A549 treated with Mapracorat at 1 μM for 4 hours (cell line): ENCODE results near the gene GKN1. TPM values are rescaled to one million over a fixed set of nuclear protein-coding genes. Genes with fewer than 3 reads are reported as not detected.

ENCODE experiments used
- total RNA-seq: library from RNA; stranded (reverse); fragments of 200-300 nt; extraction: Qiagen RNA extraction; gene quantifications from 5 replicates; pipeline ENCODE4 v1.2.3, GENCODE V29; 2022

The GKN1 gene
- 0.30 to 1.00 TPM (median 0.56 TPM) in 5 replicates for total RNA-seq

GRCh38 chr2:68974251-68974650 lies at the start of gene GKN1:
GKN1 (plus strand) TSS chr2:68974636; CDS start chr2:68974678, 42 bp downstream.

GRCh38 chr2:68952887-68953521 lies 21.4 kb upstream of the GKN1 start, which contains the start of gene GKN2:
GKN2 (minus strand) TSS chr2:68952893; CDS start chr2:68952861, 32 bp downstream.

GRCh38 chr2:69013142-69013839 lies 38.9 kb downstream of the GKN1 start, which contains the start of gene ANTXR1:
ANTXR1 (plus strand) TSS chr2:69013179; CDS start chr2:69013500, 321 bp downstream.

Other genes starting within 250 kb of the GKN1 start
- gene ARHGAP25, start 239.8 kb upstream of the GKN1 start, total RNA-seq = 0.08 to 0.34 TPM (median 0.20 TPM) in 5 replicates
- gene BMP10, start 103.2 kb upstream of the GKN1 start, total RNA-seq = not detected in 5 replicates
- gene GKN2, start 21.7 kb upstream of the GKN1 start, total RNA-seq = 2.2 to 4.7 TPM (median 2.4 TPM) in 5 replicates
- gene ANTXR1, start 38.5 kb downstream of the GKN1 start, total RNA-seq = 102 to 147 TPM (median 136 TPM) in 5 replicates